Osteocyte (in vitro differentiated cells): ENCODE results near the gene OSBP2. TPM values are rescaled to one million over a fixed set of nuclear protein-coding genes. Genes with fewer than 3 reads are reported as not detected.

ENCODE experiments used
- DNase-seq: peaks from one replicate; pipeline ENCODE4 v3.0.0; 2021; ENCODE audit warnings: mixed read lengths; ENCODE audit not compliant: unreplicated experiment; ENCODE audit errors: extremely low spot score
- H3K27ac Mint-ChIP-seq: one replicate; pipeline ENCODE4 v1.8.0; 2021; ENCODE audit warnings: mild to moderate bottlenecking, mixed read lengths; ENCODE audit not compliant: unreplicated experiment
- H3K27me3 Mint-ChIP-seq: one replicate; pipeline ENCODE4 v1.8.0; 2021; ENCODE audit warnings: mixed read lengths; ENCODE audit not compliant: unreplicated experiment
- H3K36me3 Mint-ChIP-seq: one replicate; pipeline ENCODE4 v1.8.0; 2021; ENCODE audit warnings: mixed read lengths; ENCODE audit not compliant: unreplicated experiment
- H3K4me1 Mint-ChIP-seq: one replicate; pipeline ENCODE4 v1.8.0; 2021; ENCODE audit warnings: mixed read lengths; ENCODE audit not compliant: unreplicated experiment
- H3K4me3 Mint-ChIP-seq: one replicate; pipeline ENCODE4 v1.8.0; 2021; ENCODE audit warnings: mild to moderate bottlenecking, moderate library complexity, mixed read lengths; ENCODE audit not compliant: unreplicated experiment
- H3K9me3 Mint-ChIP-seq: one replicate; pipeline ENCODE4 v1.8.0; 2021; ENCODE audit warnings: mixed read lengths; ENCODE audit not compliant: unreplicated experiment
- CTCF ChIP-seq: fragments of 200-600 bp; sonication (generic); IDR thresholded peaks from 2 replicates; pipeline ENCODE4 v1.5.0; 2021; ENCODE audit warnings: antibody characterized with exemption, mild to moderate bottlenecking, moderate library complexity
- total RNA-seq: library from RNA; stranded (reverse); gene quantifications from 2 replicates; pipeline ENCODE4 v1.2.1, GENCODE V29; 2021

OSBP2 gene
- total RNA-seq, 1 donor from 2014 or later, result 3.8 TPM

- no peak overlapping the region for H3K4me3 Mint-ChIP-seq
- DNase-seq, result no peak
- no peak for TF ChIP-seq CTCF
- no peak overlapping the region for H3K27ac Mint-ChIP-seq
- H3K27me3 Mint-ChIP-seq, result no peaks in the 10 kb centered on the region
- no peaks in the 10 kb centered on the region for H3K36me3 Mint-ChIP-seq
- H3K9me3 Mint-ChIP-seq, result no peaks in the 10 kb centered on the region
- H3K4me1 Mint-ChIP-seq, result no peaks in the 10 kb centered on the region
Observed at GRCh38 chr22:30782613-30783012, 87.9 kb downstream of the OSBP2 start.

GRCh38 chr22:30783021-30783420 is 88.3 kb downstream of the OSBP2 start:
- no peaks in the 10 kb centered on the region for H3K36me3 Mint-ChIP-seq
- H3K27ac Mint-ChIP-seq, result no peak overlapping the region
- no peaks in the 10 kb centered on the region for H3K4me1 Mint-ChIP-seq
- TF ChIP-seq CTCF, result no peak
- DNase-seq, result no peak
- H3K4me3 Mint-ChIP-seq, result no peak overlapping the region
- H3K27me3 Mint-ChIP-seq, result no peaks in the 10 kb centered on the region
- no peaks in the 10 kb centered on the region for H3K9me3 Mint-ChIP-seq

- Mint-ChIP-seq H3K27ac (no peak overlapping the region), H3K9me3 (no peaks in the 10 kb centered on the region), H3K4me3 (no peak overlapping the region), H3K36me3 (no peaks in the 10 kb centered on the region), H3K27me3 (no peaks in the 10 kb centered on the region), H3K4me1 (no peaks in the 10 kb centered on the region)
- TF ChIP-seq CTCF, result no peak
- no peak for DNase-seq
Observed at GRCh38 chr22:30785527-30785926, 90.9 kb downstream of the OSBP2 start.

GRCh38 chr22:30790366-30790765 is 95.7 kb downstream of the OSBP2 start:
- H3K4me1 Mint-ChIP-seq, result no peaks in the 10 kb centered on the region
- DNase-seq, result no peak
- no peak overlapping the region for H3K4me3 Mint-ChIP-seq
- TF ChIP-seq CTCF, result no peak
- no peaks in the 10 kb centered on the region for H3K27me3 Mint-ChIP-seq
- no peaks in the 10 kb centered on the region for H3K36me3 Mint-ChIP-seq
- H3K9me3 Mint-ChIP-seq, result no peaks in the 10 kb centered on the region
- no peak overlapping the region for H3K27ac Mint-ChIP-seq

- H3K36me3 Mint-ChIP-seq, result no peaks in the 10 kb centered on the region
- no peak overlapping the region for H3K4me3 Mint-ChIP-seq
- no peaks in the 10 kb centered on the region for H3K4me1 Mint-ChIP-seq
- no peak overlapping the region for H3K27ac Mint-ChIP-seq
- no peak for DNase-seq
- H3K27me3 Mint-ChIP-seq, result peaks cover 2% of the 10 kb centered on the region
- no peaks in the 10 kb centered on the region for H3K9me3 Mint-ChIP-seq
- TF ChIP-seq CTCF, result no peak
Observed at GRCh38 chr22:30792456-30792855, 97.8 kb downstream of the OSBP2 start.
